ENCODE measurements around the gene RIIAD1.

RIIAD1 gene

GRCh38 chr1:151684128-151684527, 37.2 kb upstream of the RIIAD1 start:
- Histone ChIP-seq H3K27me3 (no peaks in the 10 kb centered on the region), H3K4me3 (no peak overlapping the region), H3K27ac (no peak overlapping the region), H3K9me3 (no peaks in the 10 kb centered on the region), H3K4me1 (peaks cover 0 to 20% (median 8%) of the 10 kb centered on the region in 4 donors), H3K36me3 (peaks cover 13 to 41% (median 27%) of the 10 kb centered on the region in 3 donors)
- intact Hi-C loops (cut with DNase I; ENCODE audit: low total_unique reads), result no loop called here
- no peak for TF ChIP-seq CTCF (IDR thresholded peaks at IDR 0.05)
- DNase-seq, result no peak

- Histone ChIP-seq H3K27me3 (no peaks in the 10 kb centered on the region), H3K4me3 (no peak overlapping the region), H3K9me3 (no peaks in the 10 kb centered on the region), H3K4me1 (peaks cover 0 to 4% (median under 1%) of the 10 kb centered on the region in 4 donors), H3K27ac (no peak overlapping the region), H3K36me3 (peaks cover 13 to 57% (median 27%) of the 10 kb centered on the region in 3 donors)
- DNase-seq, result no peak
- intact Hi-C loops (cut with DNase I; ENCODE audit: low total_unique reads), result no loop called here
- TF ChIP-seq CTCF (IDR thresholded peaks at IDR 0.05), result no peak
Observed at GRCh38 chr1:151686561-151686960, 34.8 kb upstream of the RIIAD1 start.

GRCh38 chr1:151689494-151689893, 31.8 kb upstream of the RIIAD1 start:
- no peak for TF ChIP-seq CTCF (IDR thresholded peaks at IDR 0.05)
- Histone ChIP-seq H3K27me3 (no peaks in the 10 kb centered on the region), H3K9me3 (no peaks in the 10 kb centered on the region), H3K4me1 (no peaks in the 10 kb centered on the region), H3K4me3 (no peak overlapping the region), H3K36me3 (peaks cover 27 to 71% (median 28%) of the 10 kb centered on the region in 3 donors), H3K27ac (no peak overlapping the region)
- DNase-seq, result no peak
- intact Hi-C loops (cut with DNase I; ENCODE audit: low total_unique reads), result no loop called here

- TF ChIP-seq CTCF (IDR thresholded peaks at IDR 0.05), result no peak
- no peaks in the 10 kb centered on the region for H3K27me3 ChIP-seq
- no peaks in the 10 kb centered on the region for H3K9me3 ChIP-seq
- no peak overlapping the region for H3K27ac ChIP-seq
- DNase-seq, result no peak
- H3K4me1 ChIP-seq, result no peaks in the 10 kb centered on the region
- peaks cover 28 to 76% (median 45%) of the 10 kb centered on the region in 3 donors for H3K36me3 ChIP-seq
- intact Hi-C loops (cut with DNase I; ENCODE audit: low total_unique reads), result no loop called here
- H3K4me3 ChIP-seq, result no peak overlapping the region
Observed at GRCh38 chr1:151692226-151692625, 29.1 kb upstream of the RIIAD1 start.

GRCh38 chr1:151693057-151693651, 28.2 kb upstream of the RIIAD1 start:
- H3K4me1 ChIP-seq, result no peaks in the 10 kb centered on the region
- H3K36me3 ChIP-seq, result peaks cover 31 to 81% (median 55%) of the 10 kb centered on the region in 3 donors
- TF ChIP-seq CTCF (IDR thresholded peaks at IDR 0.05), result peak; percentile 19 to 28
- no peaks in the 10 kb centered on the region for H3K9me3 ChIP-seq
- no peaks in the 10 kb centered on the region for H3K27me3 ChIP-seq
- intact Hi-C loops (cut with DNase I; ENCODE audit: low total_unique reads), result no loop called here
- DNase-seq, result no peak
- no peak overlapping the region for H3K4me3 ChIP-seq
- H3K27ac ChIP-seq, result no peak overlapping the region

GRCh38 chr1:151701515-151701914, 19.8 kb upstream of the RIIAD1 start:
- intact Hi-C loops (cut with DNase I; ENCODE audit: low total_unique reads), result no loop called here
- no peak overlapping the region for H3K27ac ChIP-seq
- no peaks in the 10 kb centered on the region for H3K27me3 ChIP-seq
- no peaks in the 10 kb centered on the region for H3K9me3 ChIP-seq
- no peak overlapping the region for H3K4me3 ChIP-seq
- H3K4me1 ChIP-seq, result no peaks in the 10 kb centered on the region
- no peak for TF ChIP-seq CTCF (IDR thresholded peaks at IDR 0.05)
- DNase-seq, result no peak
- peaks cover 36 to 52% (median 50%) of the 10 kb centered on the region in 3 donors for H3K36me3 ChIP-seq
